HEK293 (cell line): ENCODE data around the gene GBGT1.
A peak's percentile ranks its signal among the peaks of the same experiment; 100 is the strongest.

ENCODE experiments used
- CTCF ChIA-PET: fragments of 350-600 bp; formaldehyde crosslinking; extraction: SDS; loops from one replicate; lab custom pipeline; 2021; ENCODE audit warnings: antibody characterized with exemption; lab: Yijun Ruan, JAX
- POLR2A ChIA-PET: fragments of 300-600 bp; formaldehyde crosslinking; extraction: SDS; loops from one replicate; lab custom pipeline; 2020; ENCODE audit warnings: antibody characterized with exemption, inconsistent platforms; lab: Yijun Ruan, JAX
- H3K27ac ChIP-seq: fragments of 200-500 bp; sonication (Bioruptor generic); 2 replicates; pipeline ENCODE4 v1.5.1; 2014; ENCODE audit warnings: low read depth, low read length, control low read depth, inconsistent platforms; ENCODE audit errors: extremely low read depth
- H3K36me3 ChIP-seq, 2 experiments: fragments of 200-500 bp in 1 of 2; sonication (Bioruptor generic) in 1 of 2; 1 replicate in 1 of 2; 2 replicates in 1 of 2; pipeline ENCODE4 v1.5.1; 2014 to 2017; ENCODE audit warnings: inconsistent platforms in 2 of 2, low read length in 2 of 2; ENCODE audit not compliant: control insufficient read depth in 2 of 2, insufficient read depth in 1 of 2
- H3K4me1 ChIP-seq: fragments of 200-500 bp; sonication (Bioruptor generic); 2 replicates; pipeline ENCODE4 v1.5.1; 2014; ENCODE audit warnings: mild to moderate bottlenecking, low read length, inconsistent platforms; ENCODE audit not compliant: control insufficient read depth, insufficient read depth
- H3K4me3 ChIP-seq: 2 replicates; pipeline ENCODE4 v1.5.1; 2011; ENCODE audit warnings: low read depth, mild to moderate bottlenecking, control low read depth, low read length, moderate library complexity
- H3K9me3 ChIP-seq: fragments of 200-500 bp; sonication (Bioruptor generic); 2 replicates; pipeline ENCODE4 v1.5.1; 2014; ENCODE audit warnings: low read depth, low read length, inconsistent platforms; ENCODE audit not compliant: control insufficient read depth, insufficient read depth
- BCL11A ChIP-seq: fragments of 450-650 bp; formaldehyde crosslinking; IDR thresholded peaks from 2 replicates; pipeline ENCODE4 v1.5.1; 2016; ENCODE audit warnings: low read depth, missing biosample characterization, missing genetic modification characterization
- BCL11B ChIP-seq: fragments of 450-650 bp; formaldehyde crosslinking; IDR thresholded peaks from 2 replicates; pipeline ENCODE4 v1.5.1; 2016; ENCODE audit warnings: low read depth, missing biosample characterization, missing genetic modification characterization
- KLF1 ChIP-seq: fragments of 450-650 bp; formaldehyde crosslinking; IDR thresholded peaks from 2 replicates; pipeline ENCODE4 v1.5.1; 2016; ENCODE audit warnings: missing biosample characterization, missing genetic modification characterization
- ZBTB17 ChIP-seq: fragments of 450-650 bp; formaldehyde crosslinking; IDR thresholded peaks from 2 replicates; pipeline ENCODE4 v1.5.1; 2016; ENCODE audit warnings: missing biosample characterization, missing genetic modification characterization
- ZBTB48 ChIP-seq: fragments of 450-650 bp; formaldehyde crosslinking; IDR thresholded peaks from 2 replicates; pipeline ENCODE4 v1.5.1; 2016; ENCODE audit warnings: missing biosample characterization, missing genetic modification characterization
- ZBTB8A ChIP-seq: fragments of 450-650 bp; formaldehyde crosslinking; IDR thresholded peaks from 2 replicates; pipeline ENCODE4 v1.5.1; 2016; ENCODE audit warnings: missing biosample characterization, missing genetic modification characterization
- ZNF2 ChIP-seq: fragments of 450-650 bp; formaldehyde crosslinking; IDR thresholded peaks from 2 replicates; pipeline ENCODE4 v1.5.1; 2016; ENCODE audit warnings: missing biosample characterization, missing genetic modification characterization
- ZNF211 ChIP-seq: fragments of 450-650 bp; formaldehyde crosslinking; IDR thresholded peaks from 2 replicates; pipeline ENCODE4 v1.5.1; 2016; ENCODE audit warnings: low read depth, missing biosample characterization, missing genetic modification characterization
- ZNF48 ChIP-seq: fragments of 450-650 bp; formaldehyde crosslinking; IDR thresholded peaks from 2 replicates; pipeline ENCODE4 v1.5.1; 2016; ENCODE audit warnings: missing biosample characterization, missing genetic modification characterization
- ZNF596 ChIP-seq: fragments of 450-650 bp; IDR thresholded peaks from 2 replicates; pipeline ENCODE4 v1.5.0; 2018; ENCODE audit warnings: missing biosample characterization, mild to moderate bottlenecking, missing genetic modification characterization, moderate library complexity
- ZNF645 ChIP-seq: fragments of 450-650 bp; formaldehyde crosslinking; IDR thresholded peaks from 2 replicates; pipeline ENCODE4; 2016; ENCODE audit warnings: missing biosample characterization, missing genetic modification characterization
- ZNF654 ChIP-seq: fragments of 450-650 bp; formaldehyde crosslinking; IDR thresholded peaks from 2 replicates; pipeline ENCODE4 v1.5.1; 2016; ENCODE audit warnings: low read depth, missing biosample characterization, missing genetic modification characterization
- ZNF76 ChIP-seq: fragments of 450-650 bp; formaldehyde crosslinking; IDR thresholded peaks from 2 replicates; pipeline ENCODE4; 2016; ENCODE audit warnings: low read depth, missing biosample characterization, missing genetic modification characterization, borderline replicate concordance
- TF ChIP-seq, protein P1 (sequence below): fragments of 450-650 bp; formaldehyde crosslinking; IDR thresholded peaks from 2 replicates; pipeline ENCODE4 v1.5.1; 2016; ENCODE audit warnings: missing biosample characterization, missing genetic modification characterization
- TF ChIP-seq, protein P2 (sequence below): fragments of 450-650 bp; formaldehyde crosslinking; IDR thresholded peaks from 2 replicates; pipeline ENCODE4 v1.5.1; 2016; ENCODE audit warnings: missing biosample characterization, missing genetic modification characterization
- TF ChIP-seq, protein P3 (sequence below): fragments of 450-650 bp; formaldehyde crosslinking; IDR thresholded peaks from 2 replicates; pipeline ENCODE4 v1.5.1; 2016; ENCODE audit warnings: missing biosample characterization, missing genetic modification characterization
- TF ChIP-seq, protein P4 (sequence below): fragments of 450-650 bp; formaldehyde crosslinking; IDR thresholded peaks from 2 replicates; pipeline ENCODE4 v1.5.1; 2016; ENCODE audit warnings: missing biosample characterization, missing genetic modification characterization

The GBGT1 gene

DNA sequence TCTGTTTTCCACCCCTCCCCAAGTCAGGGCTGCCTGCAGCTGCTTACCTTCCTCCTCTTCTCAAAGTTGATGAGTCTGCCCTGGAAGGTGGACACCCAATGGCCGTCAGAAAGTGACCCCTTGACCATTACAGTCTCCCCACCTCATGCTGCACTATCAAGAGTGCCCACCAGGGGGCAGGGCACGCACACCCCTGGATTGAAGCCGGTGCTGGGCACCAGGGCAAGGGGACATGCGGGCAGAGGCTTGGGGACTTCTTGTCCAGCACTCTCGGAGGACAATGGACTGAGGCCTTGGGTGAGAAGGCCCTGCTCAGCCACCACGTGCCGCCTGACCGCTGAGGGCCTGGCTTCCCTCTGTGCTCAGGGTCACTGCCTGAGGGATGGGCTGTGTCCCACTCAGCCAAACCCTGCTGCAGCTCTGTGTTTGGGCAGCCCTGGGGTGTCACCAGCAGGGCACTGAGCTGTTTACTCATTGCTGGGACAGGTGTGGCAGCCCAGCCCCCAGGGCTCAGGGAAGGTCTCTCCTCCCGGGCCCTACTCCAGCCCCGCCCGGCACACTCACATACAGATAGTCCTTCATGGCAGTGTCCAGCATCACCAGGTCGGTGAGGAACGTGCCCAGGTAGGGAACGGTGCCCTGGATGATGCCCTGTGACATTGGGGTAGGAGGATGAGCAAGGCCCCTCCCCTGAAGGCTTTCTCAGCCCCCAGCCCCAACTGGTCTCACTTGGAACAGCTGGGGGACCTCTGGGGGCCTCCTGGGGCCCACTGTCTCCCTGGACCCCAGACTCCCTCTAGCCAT, 60.3 kb downstream of the GBGT1 start:
- ChIA-PET CTCF (interaction anchor here (0.6 to 22.4 kb wide), 22 partner anchors 9 to 623 kb away, joined by 3 to 342 read pairs (median 4); partner anchors contain the start of gene RALGDS), POLR2A (interaction anchor here (0.6 to 1.4 kb wide), 3 partner anchors 9 to 73 kb away, joined by 3 read pairs; partner anchors contain the start of gene GTF3C5)
- no peak for TF ChIP-seq ZBTB8A (tag by site-specific recombination)
- TF ChIP-seq ZNF48 (tag by site-specific recombination), result no peak
- peak; percentile 55; the same call in 1 of the 2 replicates for TF ChIP-seq BCL11B (tag by site-specific recombination)
- no peak for TF ChIP-seq ZNF211 (tag by site-specific recombination)
- TF ChIP-seq ZNF2 (tag by site-specific recombination), result peak; percentile 57; the same call in 1 of the 2 replicates
- peak; percentile 46 for TF ChIP-seq KLF1 (tag by site-specific recombination)
- peak; percentile 78 for TF ChIP-seq BCL11A (tag by site-specific recombination)
- TF ChIP-seq, protein P1, sequence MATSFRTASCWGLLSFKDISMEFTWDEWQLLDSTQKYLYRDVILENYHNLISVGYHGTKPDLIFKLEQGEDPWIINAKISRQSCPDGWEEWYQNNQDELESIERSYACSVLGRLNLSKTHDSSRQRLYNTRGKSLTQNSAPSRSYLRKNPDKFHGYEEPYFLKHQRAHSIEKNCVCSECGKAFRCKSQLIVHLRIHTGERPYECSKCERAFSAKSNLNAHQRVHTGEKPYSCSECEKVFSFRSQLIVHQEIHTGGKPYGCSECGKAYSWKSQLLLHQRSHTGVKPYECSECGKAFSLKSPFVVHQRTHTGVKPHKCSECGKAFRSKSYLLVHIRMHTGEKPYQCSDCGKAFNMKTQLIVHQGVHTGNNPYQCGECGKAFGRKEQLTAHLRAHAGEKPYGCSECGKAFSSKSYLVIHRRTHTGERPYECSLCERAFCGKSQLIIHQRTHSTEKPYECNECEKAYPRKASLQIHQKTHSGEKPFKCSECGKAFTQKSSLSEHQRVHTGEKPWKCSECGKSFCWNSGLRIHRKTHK (tag by site-specific recombination), result no peak
- TF ChIP-seq ZBTB48 (tag by site-specific recombination), result no peak
- no peak for TF ChIP-seq ZBTB17 (tag by site-specific recombination)
- TF ChIP-seq, protein P2, sequence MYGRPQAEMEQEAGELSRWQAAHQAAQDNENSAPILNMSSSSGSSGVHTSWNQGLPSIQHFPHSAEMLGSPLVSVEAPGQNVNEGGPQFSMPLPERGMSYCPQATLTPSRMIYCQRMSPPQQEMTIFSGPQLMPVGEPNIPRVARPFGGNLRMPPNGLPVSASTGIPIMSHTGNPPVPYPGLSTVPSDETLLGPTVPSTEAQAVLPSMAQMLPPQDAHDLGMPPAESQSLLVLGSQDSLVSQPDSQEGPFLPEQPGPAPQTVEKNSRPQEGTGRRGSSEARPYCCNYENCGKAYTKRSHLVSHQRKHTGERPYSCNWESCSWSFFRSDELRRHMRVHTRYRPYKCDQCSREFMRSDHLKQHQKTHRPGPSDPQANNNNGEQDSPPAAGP (tag by site-specific recombination), result peak; percentile 14; the same call in 1 of the 2 replicates
- no peak for TF ChIP-seq ZNF76 (tag by site-specific recombination)
- TF ChIP-seq, protein P3, sequence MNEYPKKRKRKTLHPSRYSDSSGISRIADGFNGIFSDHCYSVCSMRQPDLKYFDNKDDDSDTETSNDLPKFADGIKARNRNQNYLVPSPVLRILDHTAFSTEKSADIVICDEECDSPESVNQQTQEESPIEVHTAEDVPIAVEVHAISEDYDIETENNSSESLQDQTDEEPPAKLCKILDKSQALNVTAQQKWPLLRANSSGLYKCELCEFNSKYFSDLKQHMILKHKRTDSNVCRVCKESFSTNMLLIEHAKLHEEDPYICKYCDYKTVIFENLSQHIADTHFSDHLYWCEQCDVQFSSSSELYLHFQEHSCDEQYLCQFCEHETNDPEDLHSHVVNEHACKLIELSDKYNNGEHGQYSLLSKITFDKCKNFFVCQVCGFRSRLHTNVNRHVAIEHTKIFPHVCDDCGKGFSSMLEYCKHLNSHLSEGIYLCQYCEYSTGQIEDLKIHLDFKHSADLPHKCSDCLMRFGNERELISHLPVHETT (tag by site-specific recombination), result no peak
- TF ChIP-seq ZNF645 (tag by site-specific recombination), result no peak
- TF ChIP-seq ZNF654 (tag by site-specific recombination), result peak; percentile 43
- TF ChIP-seq, protein P4, sequence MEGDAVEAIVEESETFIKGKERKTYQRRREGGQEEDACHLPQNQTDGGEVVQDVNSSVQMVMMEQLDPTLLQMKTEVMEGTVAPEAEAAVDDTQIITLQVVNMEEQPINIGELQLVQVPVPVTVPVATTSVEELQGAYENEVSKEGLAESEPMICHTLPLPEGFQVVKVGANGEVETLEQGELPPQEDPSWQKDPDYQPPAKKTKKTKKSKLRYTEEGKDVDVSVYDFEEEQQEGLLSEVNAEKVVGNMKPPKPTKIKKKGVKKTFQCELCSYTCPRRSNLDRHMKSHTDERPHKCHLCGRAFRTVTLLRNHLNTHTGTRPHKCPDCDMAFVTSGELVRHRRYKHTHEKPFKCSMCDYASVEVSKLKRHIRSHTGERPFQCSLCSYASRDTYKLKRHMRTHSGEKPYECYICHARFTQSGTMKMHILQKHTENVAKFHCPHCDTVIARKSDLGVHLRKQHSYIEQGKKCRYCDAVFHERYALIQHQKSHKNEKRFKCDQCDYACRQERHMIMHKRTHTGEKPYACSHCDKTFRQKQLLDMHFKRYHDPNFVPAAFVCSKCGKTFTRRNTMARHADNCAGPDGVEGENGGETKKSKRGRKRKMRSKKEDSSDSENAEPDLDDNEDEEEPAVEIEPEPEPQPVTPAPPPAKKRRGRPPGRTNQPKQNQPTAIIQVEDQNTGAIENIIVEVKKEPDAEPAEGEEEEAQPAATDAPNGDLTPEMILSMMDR (tag by site-specific recombination), result peak; percentile 89
- no peak for TF ChIP-seq ZNF596
- no peaks in the 10 kb centered on the region for H3K9me3 ChIP-seq
- peaks cover 0 to 96% of the 10 kb centered on the region in 2 experiments; a peak in 2 of 3 replicates for H3K36me3 ChIP-seq
- no peak overlapping the region for H3K27ac ChIP-seq
- H3K4me1 ChIP-seq, result no peaks in the 10 kb centered on the region
- H3K4me3 ChIP-seq, result no peak overlapping the region
